Stimulated activated CD8-positive, alpha-beta memory T cell treated with anti-CD3 and anti-CD28 coated beads, Interleukin-15, amount 100 ng/mL, for 1 hour (primary cell): Measurements from ENCODE around the gene CAMKMT.

Experiments
- DNase-seq: peaks from one replicate; pipeline ENCODE4 v3.0.0-alpha.2; 2020; ENCODE audit warnings: low read depth

The CAMKMT gene

GRCh38 chr2:44801841-44802776 lies 440.4 kb downstream of the CAMKMT start:
- no peak for DNase-seq

- no peak for DNase-seq
These were observed 441.2 kb downstream of the CAMKMT start for GRCh38 chr2:44802777-44803424.

GRCh38 chr2:44804406-44805265 lies 442.9 kb downstream of the CAMKMT start:
- DNase-seq: no peak

GRCh38 chr2:44805401-44806235 lies 443.9 kb downstream of the CAMKMT start:
- DNase-seq: no peak

GRCh38 chr2:44807201-44808025 lies 445.7 kb downstream of the CAMKMT start:
- no peak for DNase-seq

- DNase-seq: no peak
These were observed 449.3 kb downstream of the CAMKMT start for GRCh38 chr2:44810892-44811530.

GRCh38 chr2:44813165-44813564 lies 451.4 kb downstream of the CAMKMT start:
- DNase-seq: no peak

- no peak for DNase-seq
These were observed 451.9 kb downstream of the CAMKMT start for GRCh38 chr2:44813658-44814057.

GRCh38 chr2:44817256-44817655 lies 455.5 kb downstream of the CAMKMT start:
- DNase-seq: no peak

GRCh38 chr2:44817673-44818335 lies 456.1 kb downstream of the CAMKMT start:
- DNase-seq: no peak

- DNase-seq: no peak
These were observed 457.3 kb downstream of the CAMKMT start for GRCh38 chr2:44819061-44819460.

GRCh38 chr2:44821500-44821899 lies 459.8 kb downstream of the CAMKMT start:
- no peak for DNase-seq

GRCh38 chr2:44822174-44822573 lies 460.4 kb downstream of the CAMKMT start:
- no peak for DNase-seq
